GM19397 (cell line): Measurements from ENCODE around the gene ENTREP1.
A peak's percentile ranks its signal among the peaks of the same experiment; 100 is the strongest.

Experiments
- ATAC-seq: cut with Tn5 transposase; IDR thresholded peaks from one replicate; pipeline ENCODE4 v1.9.1; 2021; ENCODE audit warnings: mild to moderate bottlenecking, moderate library complexity; ENCODE audit not compliant: unreplicated experiment

The ENTREP1 gene

GRCh38 chr9:69319324-69320025 lies 5.5 kb upstream of the ENTREP1 start:
- no peak for ATAC-seq

- no peak for ATAC-seq
These were observed 2.8 kb upstream of the ENTREP1 start for GRCh38 chr9:69322256-69322655.

- ATAC-seq, result no peak
These were observed 1.2 kb upstream of the ENTREP1 start for GRCh38 chr9:69323861-69324260.

- peak; percentile 21 for ATAC-seq
These were observed 596 bp downstream of the ENTREP1 start for GRCh38 chr9:69325409-69326212.

- no peak for ATAC-seq
These were observed 1.2 kb downstream of the ENTREP1 start for GRCh38 chr9:69326261-69326660.

- ATAC-seq, result no peak
These were observed 5.6 kb downstream of the ENTREP1 start for GRCh38 chr9:69330580-69330979.

- no peak for ATAC-seq
These were observed 6.4 kb downstream of the ENTREP1 start for GRCh38 chr9:69331444-69331843.

GRCh38 chr9:69332067-69332685 lies 7.2 kb downstream of the ENTREP1 start:
- no peak for ATAC-seq

- no peak for ATAC-seq
These were observed 8.7 kb downstream of the ENTREP1 start for GRCh38 chr9:69333716-69334115.

GRCh38 chr9:69334317-69334716 lies 9.3 kb downstream of the ENTREP1 start:
- ATAC-seq, result no peak

- ATAC-seq, result no peak
These were observed 14.6 kb downstream of the ENTREP1 start for GRCh38 chr9:69339620-69340019.

- ATAC-seq, result no peak
These were observed 15.6 kb downstream of the ENTREP1 start for GRCh38 chr9:69340631-69341030.

- no peak for ATAC-seq
These were observed 17.8 kb downstream of the ENTREP1 start for GRCh38 chr9:69342769-69343168.

- no peak for ATAC-seq
These were observed 19.4 kb downstream of the ENTREP1 start for GRCh38 chr9:69344459-69344858.

- ATAC-seq, result no peak
These were observed 21.8 kb downstream of the ENTREP1 start for GRCh38 chr9:69346596-69347390.

GRCh38 chr9:69347607-69348006 lies 22.6 kb downstream of the ENTREP1 start:
- no peak for ATAC-seq

GRCh38 chr9:69351227-69351626 lies 26.2 kb downstream of the ENTREP1 start:
- no peak for ATAC-seq

- ATAC-seq, result no peak
These were observed 30.2 kb downstream of the ENTREP1 start for GRCh38 chr9:69355232-69355631.

GRCh38 chr9:69357030-69357775 lies 32.2 kb downstream of the ENTREP1 start:
- no peak for ATAC-seq

- ATAC-seq, result no peak
These were observed 32.8 kb downstream of the ENTREP1 start for GRCh38 chr9:69357821-69358220.
